Muscle of leg (tissue), 11 donors: Measurements from ENCODE around the gene DUOX2. TPM values are rescaled to one million over a fixed set of nuclear protein-coding genes. Genes with fewer than 3 reads are reported as not detected.
"Not testable (repeated sequence)": the region's sequence is repeated elsewhere in the genome, so short reads cannot be mapped to it uniquely, and the experiment has no call there.

Experiments
- DNase-seq: peaks from one replicate; pipeline ENCODE4 v3.0.0; 2013
- H3K27ac ChIP-seq: one replicate; pipeline ENCODE4 v1.5.1; 2013; ENCODE audit warnings: mild to moderate bottlenecking, low read length, control low read depth
- H3K27me3 ChIP-seq: one replicate; pipeline ENCODE4 v1.6.1; 2013; ENCODE audit warnings: low read length; ENCODE audit not compliant: control insufficient read depth, insufficient read depth
- H3K36me3 ChIP-seq: one replicate; pipeline ENCODE4 v1.6.1; 2013; ENCODE audit warnings: low read length; ENCODE audit not compliant: control insufficient read depth, insufficient read depth
- H3K4me1 ChIP-seq: one replicate; pipeline ENCODE4 v1.6.1; 2013; ENCODE audit warnings: low read length; ENCODE audit not compliant: control insufficient read depth, insufficient read depth
- H3K4me3 ChIP-seq: one replicate; pipeline ENCODE4 v1.5.1; 2013; ENCODE audit warnings: low read length, control low read depth
- H3K9me3 ChIP-seq: replicated peaks from 2 replicates; pipeline ENCODE4 v1.6.1; 2013; ENCODE audit warnings: low read depth, low read length; ENCODE audit not compliant: control insufficient read depth
- WGBS: methylation state at CpG from one replicate; pipeline ENCODE4 v1.1.5; 2013; ENCODE audit warnings: missing lambda C conversion rate; ENCODE audit not compliant: insufficient coverage; 5-methylcytosine and 5-hydroxymethylcytosine counted together
- polyA plus RNA-seq, 8 donors: library from polyadenylated mRNA; unstranded; fragments of 120-200 nt; gene quantifications; one replicate each; pipeline versions ENCODE4 v1.2.1 to v1.2.3, GENCODE V29; 2013; ENCODE audit warnings: inconsistent platforms in 1 of 8, low replicate concordance in 1 of 8; ENCODE audit not compliant: insufficient read length in 8 of 8, insufficient read depth in 1 of 8
- total RNA-seq: library from RNA; stranded (reverse); fragments of 120-200 nt; gene quantifications from one replicate; pipeline ENCODE4 v1.2.4, GENCODE V29; 2013

The DUOX2 gene
- total and polyA plus RNA-seq, 9 donors: 0.03 to 0.38 (median 0.12) TPM; not detected in 3

DNA sequence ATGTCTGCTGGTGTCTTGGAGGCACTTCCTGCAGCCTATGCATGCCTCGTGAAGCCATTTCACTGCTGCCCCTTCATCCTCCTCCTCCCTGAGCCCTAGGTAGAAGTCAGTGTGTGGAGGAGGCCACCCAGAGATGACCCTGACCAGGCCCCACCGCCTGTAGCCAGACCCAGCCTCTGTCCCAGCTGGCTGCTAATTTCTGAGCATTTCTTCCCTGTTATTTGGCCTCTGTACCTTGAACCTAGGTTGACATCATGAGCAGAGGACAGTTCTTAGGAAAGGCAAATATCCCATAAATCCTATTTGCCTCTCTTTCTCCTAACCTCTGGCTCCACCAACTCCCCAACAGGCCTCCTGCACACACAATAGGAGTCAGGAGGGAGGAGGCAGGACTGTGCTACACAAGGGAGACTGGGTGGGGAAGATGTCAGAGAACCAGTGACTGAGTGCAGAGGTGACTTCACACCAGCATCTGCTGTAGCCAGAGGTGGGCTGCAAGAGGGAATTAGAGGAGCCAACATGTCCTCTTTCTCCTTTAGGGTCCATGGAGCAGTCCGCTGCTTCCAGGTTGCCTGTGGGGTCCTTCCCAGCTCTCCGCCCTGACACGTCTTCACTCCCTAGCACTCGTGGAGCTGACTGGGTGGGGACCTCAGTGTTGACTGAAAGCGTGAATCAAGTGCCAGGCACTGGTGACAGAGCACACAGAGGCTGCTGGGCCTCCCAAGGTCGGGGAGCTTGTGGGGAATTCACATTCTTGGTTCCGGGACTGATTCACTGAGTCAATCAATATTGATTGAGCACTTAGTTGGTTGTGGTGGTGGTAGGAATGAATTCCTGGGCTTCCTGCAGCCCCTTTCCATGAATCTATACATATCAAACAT lies 38.3 kb downstream of the DUOX2 start:
- not testable (repeated sequence) for DNase-seq, H3K4me1 ChIP-seq, H3K4me3 ChIP-seq, H3K9me3 ChIP-seq, H3K36me3 ChIP-seq, H3K27ac ChIP-seq, H3K27me3 ChIP-seq
- no CpG with 5 or more reads among the region's 9 CpGs for WGBS

DNA sequence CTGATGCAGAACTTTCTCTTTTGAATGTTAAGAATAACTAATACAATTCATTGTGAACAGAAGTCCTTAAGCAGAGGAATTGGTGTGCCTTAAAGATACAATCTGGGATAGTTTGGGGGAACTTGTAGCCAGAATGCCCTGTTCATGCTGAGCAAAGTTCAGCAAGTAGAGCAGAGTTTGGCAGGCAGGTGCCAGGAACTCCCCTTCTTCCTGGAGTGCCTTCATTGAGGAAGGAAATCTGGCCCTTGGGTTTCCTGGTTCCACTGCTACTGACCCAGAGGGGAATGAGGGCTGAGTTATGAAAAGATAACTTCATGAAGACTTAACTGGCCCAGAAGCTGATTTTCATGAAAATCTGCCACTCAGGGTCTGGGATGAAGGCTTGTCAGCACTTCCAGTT lies 40.4 kb downstream of the DUOX2 start:
- not testable (repeated sequence) for H3K9me3 ChIP-seq, H3K4me3 ChIP-seq, H3K27me3 ChIP-seq, H3K27ac ChIP-seq, H3K4me1 ChIP-seq, DNase-seq, H3K36me3 ChIP-seq

DNA sequence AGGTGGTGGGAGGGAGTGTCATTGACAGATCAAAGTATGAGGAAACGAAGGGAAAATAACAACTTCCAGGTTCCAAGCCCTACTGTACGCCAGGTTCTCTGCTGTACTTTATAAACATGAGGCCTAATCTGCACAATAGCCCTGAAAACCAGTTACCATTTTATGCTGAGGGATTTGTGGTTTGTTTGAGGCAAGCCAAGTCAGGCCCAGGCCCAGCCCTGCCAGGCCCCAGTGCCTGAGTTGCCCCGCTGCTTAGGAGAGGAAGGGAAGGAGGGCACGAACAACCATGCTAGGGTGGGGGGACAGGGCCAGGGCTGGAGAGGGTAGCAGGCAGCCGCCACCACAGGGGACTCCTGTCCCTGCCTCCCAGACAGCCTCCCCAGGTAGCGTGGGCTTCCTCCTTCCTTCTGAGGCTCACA lies 44.0 kb downstream of the DUOX2 start:
- H3K27me3 ChIP-seq, H3K4me3 ChIP-seq, H3K27ac ChIP-seq, H3K4me1 ChIP-seq, H3K9me3 ChIP-seq, DNase-seq, H3K36me3 ChIP-seq: not testable (repeated sequence)
- WGBS: no CpG with 5 or more reads among the region's 6 CpGs

DNA sequence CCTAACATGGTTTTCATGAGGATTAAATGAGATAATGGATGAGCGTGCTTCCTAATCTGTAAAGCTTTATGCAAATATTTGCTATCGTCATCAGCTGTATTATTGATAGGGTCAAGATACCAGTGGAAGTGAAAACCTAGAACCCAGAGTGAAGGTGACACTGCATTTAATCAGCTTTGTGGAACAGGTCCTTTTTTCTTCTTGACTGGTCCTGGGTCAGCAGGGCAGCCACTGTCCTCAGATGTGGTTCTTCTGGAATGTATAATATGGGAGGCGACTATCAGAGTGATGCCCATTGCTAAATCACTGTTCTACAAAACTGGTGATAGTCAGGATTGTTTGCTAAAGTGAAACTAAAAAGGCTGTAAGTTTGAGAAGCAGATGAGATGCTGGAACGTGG lies 49.6 kb downstream of the DUOX2 start:
- Histone ChIP-seq H3K36me3 (peaks cover 2% of the 10 kb centered on the region), H3K4me1 (no peaks in the 10 kb centered on the region), H3K27ac (no peak overlapping the region), H3K27me3 (no peaks in the 10 kb centered on the region), H3K9me3 (no peaks in the 10 kb centered on the region), H3K4me3 (no peak overlapping the region)
- WGBS: 92% methylated on average over 2 of the region's 4 CpGs
- DNase-seq: no peak

DNA sequence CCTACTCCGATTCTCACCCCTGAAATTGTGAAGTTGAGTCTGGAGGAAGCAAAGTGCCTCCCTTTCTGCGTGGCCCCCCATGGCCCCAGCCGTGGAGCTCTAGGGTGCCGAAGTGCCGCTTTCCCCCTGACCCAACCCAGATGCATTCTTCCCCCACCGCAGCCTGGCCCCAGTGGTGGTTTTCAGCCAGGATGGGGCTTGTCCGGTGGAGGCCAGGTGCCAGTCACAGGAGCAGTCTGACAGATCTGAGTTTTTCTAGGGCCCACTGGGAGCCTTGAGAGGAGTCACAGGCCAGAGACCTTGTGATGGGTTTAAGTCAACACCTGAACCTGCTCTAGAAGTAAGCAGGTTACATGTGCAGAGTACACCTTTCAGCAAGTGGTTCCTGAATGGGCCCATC lies 51.7 kb downstream of the DUOX2 start:
- H3K4me3 ChIP-seq, H3K27me3 ChIP-seq, H3K27ac ChIP-seq, H3K4me1 ChIP-seq, DNase-seq, H3K9me3 ChIP-seq, H3K36me3 ChIP-seq: not testable (repeated sequence)
- WGBS: 93% methylated on average over 3 of the region's 7 CpGs

DNA sequence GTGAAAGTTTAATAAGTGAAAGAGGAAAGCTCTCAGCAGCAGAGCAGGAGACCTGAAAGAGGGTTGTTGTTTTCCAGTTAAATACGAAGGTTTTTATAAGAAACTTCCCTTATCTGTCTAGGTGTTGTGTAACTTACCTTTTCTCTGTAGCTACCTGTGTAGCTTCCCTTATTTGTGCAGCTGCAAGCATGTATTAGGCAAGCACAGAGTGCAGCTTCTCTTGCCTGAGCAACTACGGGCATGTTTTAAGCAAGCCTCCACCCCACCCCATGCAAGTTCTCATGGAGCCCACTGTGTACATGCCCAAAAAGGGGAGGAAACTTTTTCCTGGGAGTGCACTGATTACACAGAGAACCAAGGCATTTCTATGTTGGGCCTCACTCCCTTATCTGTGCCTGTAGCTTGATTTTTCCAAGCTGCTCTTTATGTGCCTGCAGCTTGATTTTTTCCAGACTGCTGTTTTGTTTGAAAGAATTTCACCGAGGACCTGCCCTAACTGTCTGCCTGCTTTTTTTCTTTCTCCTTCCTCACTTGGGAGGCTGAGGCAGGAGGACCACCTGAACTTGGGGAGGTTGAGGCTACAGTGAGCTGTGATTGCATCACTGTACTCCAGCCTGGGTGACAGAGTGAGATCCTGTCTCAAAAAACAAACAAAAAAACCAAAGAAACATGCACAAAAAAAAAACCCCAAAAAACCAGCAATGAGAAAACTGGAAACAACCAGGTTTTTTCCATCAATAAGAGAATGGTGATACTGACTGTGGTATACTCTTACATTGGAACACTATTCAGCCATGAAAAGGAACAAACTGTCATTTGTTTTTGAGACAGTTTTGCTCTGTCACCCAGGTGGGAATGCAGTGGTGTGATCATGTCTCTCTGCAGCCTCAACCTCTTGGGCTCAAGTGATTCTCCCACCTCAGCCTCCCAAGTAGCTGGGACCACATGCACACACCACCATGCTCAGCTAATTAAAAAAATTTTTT lies 55.0 kb downstream of the DUOX2 start:
- H3K4me3 ChIP-seq, H3K9me3 ChIP-seq, H3K36me3 ChIP-seq, H3K27me3 ChIP-seq, DNase-seq, H3K27ac ChIP-seq, H3K4me1 ChIP-seq: not testable (repeated sequence)
- WGBS: 100% methylated on average over 1 of the region's 3 CpGs

DNA sequence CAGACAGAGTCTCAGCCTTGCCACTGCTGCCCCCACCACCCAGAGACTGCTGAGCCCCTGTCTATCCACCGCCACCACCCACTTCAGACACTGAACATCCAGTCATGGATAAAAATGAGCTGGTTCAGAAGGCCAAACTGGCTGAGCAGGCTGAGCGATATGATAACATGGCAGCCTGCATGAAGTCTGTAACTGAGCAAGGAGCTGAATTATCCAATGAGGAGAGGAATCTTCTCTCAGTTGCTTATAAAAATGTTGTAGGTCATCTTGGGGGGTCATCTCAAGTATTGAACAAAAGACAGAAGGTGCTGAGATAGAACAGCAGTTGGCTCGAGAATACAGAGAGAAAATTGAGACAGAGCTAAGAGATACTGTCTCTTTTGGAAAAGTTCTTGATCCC lies 61.3 kb downstream of the DUOX2 start:
- not testable (repeated sequence) for H3K4me1 ChIP-seq, DNase-seq, H3K27ac ChIP-seq, H3K9me3 ChIP-seq, H3K36me3 ChIP-seq, H3K4me3 ChIP-seq, H3K27me3 ChIP-seq
- 89% methylated on average over 1 of the region's 3 CpGs for WGBS

DNA sequence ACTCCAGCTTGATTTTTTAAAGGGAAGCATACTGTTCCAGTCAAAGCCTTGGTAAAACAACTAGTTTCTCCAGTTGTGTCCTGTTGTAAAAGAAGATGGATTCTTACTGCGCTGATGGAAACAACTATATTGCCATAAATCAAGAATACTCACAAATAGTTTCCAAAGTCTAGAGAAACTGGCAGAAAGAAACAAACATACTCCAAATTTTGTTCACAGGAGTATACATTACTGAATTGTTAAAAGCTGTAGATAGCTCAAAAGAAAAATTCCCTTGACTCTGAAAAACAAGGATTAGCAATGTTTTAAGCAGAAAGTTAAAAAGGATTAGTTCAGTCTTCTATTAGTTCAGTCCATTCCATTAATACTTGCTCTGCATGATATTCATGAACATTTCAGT lies 63.4 kb downstream of the DUOX2 start:
- Histone ChIP-seq H3K36me3 (no peaks in the 10 kb centered on the region), H3K4me1 (no peaks in the 10 kb centered on the region), H3K4me3 (no peak overlapping the region), H3K27ac (no peak overlapping the region), H3K9me3 (peaks cover 9% of the 10 kb centered on the region), H3K27me3 (no peaks in the 10 kb centered on the region)
- no peak for DNase-seq
- WGBS: no CpG with 5 or more reads among the region's 1 CpG

DNA sequence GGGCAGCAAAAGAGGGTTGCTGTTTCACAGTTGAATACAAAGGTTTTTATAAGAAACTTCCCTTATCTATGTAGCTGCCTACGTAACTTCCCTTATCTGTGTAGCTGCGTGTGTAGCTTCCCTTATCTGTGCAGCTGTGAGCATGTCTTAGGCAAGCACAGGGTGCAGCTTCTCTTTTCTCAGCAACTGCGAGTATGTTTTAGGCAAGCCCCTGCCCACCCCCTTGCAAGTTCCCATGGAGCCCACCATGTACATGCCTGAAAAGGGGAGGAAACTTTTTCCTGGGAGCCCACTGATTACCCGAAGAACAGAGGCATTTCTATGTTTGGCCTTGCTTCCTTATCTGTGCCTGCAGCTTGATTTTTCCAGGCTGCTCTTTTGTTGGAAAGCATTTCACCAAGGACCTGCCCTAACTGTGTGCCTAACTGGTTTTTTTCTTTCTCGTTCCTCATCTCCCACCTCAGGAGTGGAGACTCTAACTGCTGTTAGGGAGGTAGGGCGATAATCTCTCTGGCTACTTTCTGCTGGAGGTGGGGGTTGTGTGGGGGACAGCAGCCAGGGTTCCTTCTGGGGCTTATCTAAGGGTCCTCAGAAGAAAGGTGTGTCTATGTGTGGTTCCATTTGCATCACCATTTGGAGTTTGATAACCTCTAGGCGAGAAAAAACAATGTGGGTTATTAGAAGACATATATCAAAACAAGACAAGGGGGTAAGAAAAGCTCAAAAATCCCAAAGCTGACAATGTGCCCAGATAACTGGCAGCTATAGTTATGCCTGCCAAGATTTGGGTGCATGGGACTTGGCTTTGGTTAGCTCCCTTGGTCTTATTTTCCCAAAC lies 65.0 kb downstream of the DUOX2 start:
- no peaks in the 10 kb centered on the region for H3K4me1 ChIP-seq
- peak overlapping the region; percentile 20 for H3K27ac ChIP-seq
- peak; percentile 57 for DNase-seq
- 90% methylated on average over 3 of the region's 7 CpGs for WGBS
- peaks cover 9% of the 10 kb centered on the region for H3K9me3 ChIP-seq
- H3K27me3 ChIP-seq: no peaks in the 10 kb centered on the region
- no peaks in the 10 kb centered on the region for H3K36me3 ChIP-seq
- no peak overlapping the region for H3K4me3 ChIP-seq

DNA sequence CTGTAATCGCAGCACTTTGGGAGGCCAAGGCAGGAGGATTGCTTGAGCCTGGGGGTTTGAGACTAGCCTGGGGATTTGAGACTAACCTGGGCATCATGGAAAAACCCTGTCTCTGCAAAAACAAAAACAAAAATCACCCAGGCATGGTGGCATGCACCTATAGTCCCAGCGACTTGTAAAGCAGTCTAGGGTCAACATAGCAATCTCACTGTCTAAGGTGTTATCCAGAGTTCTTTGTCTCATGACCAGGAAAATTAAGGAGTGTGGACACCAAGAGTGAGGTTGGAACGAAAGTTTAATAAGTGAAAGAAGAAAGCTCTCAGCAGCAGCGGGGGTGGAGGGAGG lies 65.6 kb downstream of the DUOX2 start:
- H3K27me3 ChIP-seq, H3K9me3 ChIP-seq, H3K4me3 ChIP-seq, H3K27ac ChIP-seq, H3K36me3 ChIP-seq, DNase-seq, H3K4me1 ChIP-seq: not testable (repeated sequence)
- WGBS: no CpG with 5 or more reads among the region's 4 CpGs
